GM18858 (cell line): ENCODE measurements around the gene COP1.
"Not testable (repeated sequence)": the region's sequence is repeated elsewhere in the genome, so short reads cannot be mapped to it uniquely, and the experiment has no call there.

Experiments
- ATAC-seq: cut with Tn5 transposase; IDR thresholded peaks from one replicate; pipeline ENCODE4 v1.9.1; 2021; ENCODE audit not compliant: unreplicated experiment

Gene COP1

GRCh38 chr1:176051402-176051801 lies 155.7 kb downstream of the COP1 start:
- no peak for ATAC-seq

GRCh38 chr1:176049582-176049981 lies 157.5 kb downstream of the COP1 start:
- no peak for ATAC-seq

- ATAC-seq, result no peak
These were observed 160.2 kb downstream of the COP1 start for GRCh38 chr1:176046926-176047325.

GRCh38 chr1:176043537-176043936 lies 163.5 kb downstream of the COP1 start:
- no peak for ATAC-seq

GRCh38 chr1:176033881-176034280 lies 173.2 kb downstream of the COP1 start:
- ATAC-seq, result no peak

GRCh38 chr1:176033474-176033873 lies 173.6 kb downstream of the COP1 start:
- ATAC-seq, result no peak

GRCh38 chr1:176032040-176032645 lies 174.9 kb downstream of the COP1 start:
- no peak for ATAC-seq

GRCh38 chr1:176029609-176030008 lies 177.5 kb downstream of the COP1 start:
- no peak for ATAC-seq

- ATAC-seq, result no peak
These were observed 177.9 kb downstream of the COP1 start for GRCh38 chr1:176029155-176029554.

GRCh38 chr1:176027934-176028333 lies 179.2 kb downstream of the COP1 start:
- ATAC-seq, result not testable (repeated sequence)

GRCh38 chr1:176022574-176022973 lies 184.5 kb downstream of the COP1 start:
- ATAC-seq, result no peak

GRCh38 chr1:176017722-176018121 lies 189.4 kb downstream of the COP1 start:
- ATAC-seq, result no peak

- ATAC-seq, result no peak
These were observed 197.1 kb downstream of the COP1 start for GRCh38 chr1:176009951-176010350.

- not testable (repeated sequence) for ATAC-seq
These were observed 199.2 kb downstream of the COP1 start for GRCh38 chr1:176007756-176008389.

- ATAC-seq, result not testable (repeated sequence)
These were observed 212.4 kb downstream of the COP1 start for GRCh38 chr1:175994660-175995059.

- not testable (repeated sequence) for ATAC-seq
These were observed 214.3 kb downstream of the COP1 start for GRCh38 chr1:175992825-175993224.

- not testable (repeated sequence) for ATAC-seq
These were observed 214.9 kb downstream of the COP1 start for GRCh38 chr1:175992202-175992601.

GRCh38 chr1:175984813-175985212 lies 222.3 kb downstream of the COP1 start:
- ATAC-seq, result no peak

- no peak for ATAC-seq
These were observed 222.9 kb downstream of the COP1 start for GRCh38 chr1:175984057-175984812.

GRCh38 chr1:175983363-175983762 lies 223.7 kb downstream of the COP1 start:
- not testable (repeated sequence) for ATAC-seq

- ATAC-seq, result no peak
These were observed 226.0 kb downstream of the COP1 start for GRCh38 chr1:175981128-175981527.

GRCh38 chr1:175978926-175979325 lies 228.2 kb downstream of the COP1 start:
- ATAC-seq, result no peak
